Thyroid gland (tissue), 4 donors: ENCODE results near the gene AADACL4.
A peak's percentile ranks its signal among the peaks of the same experiment; 100 is the strongest.

Experiments
- CTCF ChIP-seq, 6 experiments: fragments of 200-600 bp in 3 of 6; fragments of 450-650 bp in 3 of 6; sonication (generic) in 3 of 6; IDR thresholded peaks; one replicate each; pipeline ENCODE4 v1.5.1; 2016 to 2019; ENCODE audit warnings: antibody characterized with exemption in 6 of 6, mild to moderate bottlenecking in 2 of 6, inconsistent platforms in 1 of 6, moderate library complexity in 1 of 6
- POLR2A ChIP-seq, 2 donors: fragments of 450-650 bp; IDR thresholded peaks; one replicate each; pipeline ENCODE4 v1.6.1; 2017; ENCODE audit warnings: antibody characterized with exemption in 2 of 2, mild to moderate bottlenecking in 2 of 2, moderate library complexity in 1 of 2

- TF ChIP-seq CTCF (IDR thresholded peaks at IDR 0.05) (no peak), POLR2A (IDR thresholded peaks at IDR 0.05) (peak in 1 of 2 donors; percentile 25)
Observed at GRCh38 chr1:12596007-12596821, 47.7 kb upstream of the AADACL4 start.
